Astrocyte (in vitro differentiated cells and primary cell): ENCODE measurements around the gene PUDP.

Experiments used
- EZH2 ChIP-seq: IDR thresholded peaks from 2 replicates; pipeline ENCODE4 v1.6.1; 2012; ENCODE audit warnings: mild to moderate bottlenecking, low read length, inconsistent platforms; ENCODE audit not compliant: insufficient read depth
- TF ChIP-seq, protein P1 (sequence below): IDR thresholded peaks from 2 replicates; pipeline ENCODE4 v1.5.1; 2011; ENCODE audit warnings: low read depth, mild to moderate bottlenecking, inconsistent platforms, low read length, moderate library complexity; ENCODE audit not compliant: insufficient read depth

DNA sequence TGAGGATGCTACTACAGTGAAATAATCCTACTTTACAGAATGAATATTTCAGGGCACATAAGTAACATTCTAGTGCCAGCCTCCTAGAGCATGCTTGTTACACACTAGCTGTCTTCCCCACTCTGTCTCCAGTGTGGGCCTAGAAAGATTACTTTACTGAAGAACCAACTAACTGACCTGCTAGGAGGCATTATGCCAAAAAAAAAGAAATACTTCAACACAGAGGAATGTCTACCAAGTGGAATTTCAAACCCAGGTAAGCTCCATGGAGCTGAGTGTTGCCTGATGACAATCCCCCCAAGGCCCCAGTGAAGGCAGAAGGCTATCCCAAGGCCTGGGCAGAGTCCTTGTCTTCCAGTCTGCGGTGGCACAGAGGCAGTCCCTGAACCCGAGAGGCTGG is 41.3 kb downstream of the PUDP start:
- TF ChIP-seq, protein P1, sequence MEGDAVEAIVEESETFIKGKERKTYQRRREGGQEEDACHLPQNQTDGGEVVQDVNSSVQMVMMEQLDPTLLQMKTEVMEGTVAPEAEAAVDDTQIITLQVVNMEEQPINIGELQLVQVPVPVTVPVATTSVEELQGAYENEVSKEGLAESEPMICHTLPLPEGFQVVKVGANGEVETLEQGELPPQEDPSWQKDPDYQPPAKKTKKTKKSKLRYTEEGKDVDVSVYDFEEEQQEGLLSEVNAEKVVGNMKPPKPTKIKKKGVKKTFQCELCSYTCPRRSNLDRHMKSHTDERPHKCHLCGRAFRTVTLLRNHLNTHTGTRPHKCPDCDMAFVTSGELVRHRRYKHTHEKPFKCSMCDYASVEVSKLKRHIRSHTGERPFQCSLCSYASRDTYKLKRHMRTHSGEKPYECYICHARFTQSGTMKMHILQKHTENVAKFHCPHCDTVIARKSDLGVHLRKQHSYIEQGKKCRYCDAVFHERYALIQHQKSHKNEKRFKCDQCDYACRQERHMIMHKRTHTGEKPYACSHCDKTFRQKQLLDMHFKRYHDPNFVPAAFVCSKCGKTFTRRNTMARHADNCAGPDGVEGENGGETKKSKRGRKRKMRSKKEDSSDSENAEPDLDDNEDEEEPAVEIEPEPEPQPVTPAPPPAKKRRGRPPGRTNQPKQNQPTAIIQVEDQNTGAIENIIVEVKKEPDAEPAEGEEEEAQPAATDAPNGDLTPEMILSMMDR, result no peak
- no peak for TF ChIP-seq EZH2
